ENCODE measurements around the gene SPATA2L. TPM values are rescaled to one million over a fixed set of nuclear protein-coding genes. Genes with fewer than 3 reads are reported as not detected.

Gene SPATA2L
- total RNA-seq, 2 donors from 2014 or later: 19.0 to 24.1 TPM

- TF ChIP-seq, protein P1, sequence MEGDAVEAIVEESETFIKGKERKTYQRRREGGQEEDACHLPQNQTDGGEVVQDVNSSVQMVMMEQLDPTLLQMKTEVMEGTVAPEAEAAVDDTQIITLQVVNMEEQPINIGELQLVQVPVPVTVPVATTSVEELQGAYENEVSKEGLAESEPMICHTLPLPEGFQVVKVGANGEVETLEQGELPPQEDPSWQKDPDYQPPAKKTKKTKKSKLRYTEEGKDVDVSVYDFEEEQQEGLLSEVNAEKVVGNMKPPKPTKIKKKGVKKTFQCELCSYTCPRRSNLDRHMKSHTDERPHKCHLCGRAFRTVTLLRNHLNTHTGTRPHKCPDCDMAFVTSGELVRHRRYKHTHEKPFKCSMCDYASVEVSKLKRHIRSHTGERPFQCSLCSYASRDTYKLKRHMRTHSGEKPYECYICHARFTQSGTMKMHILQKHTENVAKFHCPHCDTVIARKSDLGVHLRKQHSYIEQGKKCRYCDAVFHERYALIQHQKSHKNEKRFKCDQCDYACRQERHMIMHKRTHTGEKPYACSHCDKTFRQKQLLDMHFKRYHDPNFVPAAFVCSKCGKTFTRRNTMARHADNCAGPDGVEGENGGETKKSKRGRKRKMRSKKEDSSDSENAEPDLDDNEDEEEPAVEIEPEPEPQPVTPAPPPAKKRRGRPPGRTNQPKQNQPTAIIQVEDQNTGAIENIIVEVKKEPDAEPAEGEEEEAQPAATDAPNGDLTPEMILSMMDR (IDR thresholded peaks at IDR 0.05): no peak
- Histone ChIP-seq H3K9me3 (no peaks in the 10 kb centered on the region), H3K4me3 (no peak overlapping the region), H3K4me1 (ENCODE audit: control insufficient read depth in 1 of 2, low read depth in 2 of 2) (no peaks in the 10 kb centered on the region), H3K36me3 (peaks cover 4% of the 10 kb centered on the region), H3K27me3 (replicated peaks; ENCODE audit: insufficient read depth) (no peaks in the 10 kb centered on the region), H3K27ac (no peak overlapping the region)
- ATAC-seq (ENCODE audit: insufficient number of reproducible peaks, low FRiP score, low read depth): no peak
- DNase-seq (ENCODE audit: low spot score): no peak
Measured at GRCh38 chr16:89744813-89745212, 43.3 kb upstream of the SPATA2L start.

DNA sequence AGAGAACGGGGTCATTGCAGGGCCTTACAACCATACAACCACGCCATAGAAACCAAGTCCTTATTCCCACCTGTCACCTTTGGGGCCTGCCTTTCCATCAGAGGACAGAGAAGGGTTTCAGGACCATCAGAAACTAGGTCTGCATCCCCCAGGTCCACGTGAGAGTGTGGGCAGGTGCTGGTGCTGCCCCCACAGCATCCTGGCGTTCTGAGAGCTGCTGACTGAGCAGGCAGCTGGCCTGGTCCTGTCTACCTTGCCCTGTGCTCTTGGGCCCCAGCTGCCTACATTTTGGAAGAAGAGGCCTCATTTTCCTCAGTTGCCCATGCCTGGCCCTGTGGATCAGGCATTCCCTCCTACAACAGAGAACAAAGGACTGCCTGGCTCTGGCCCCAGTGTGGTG, 41.4 kb upstream of the SPATA2L start:
- TF ChIP-seq, protein P1 (IDR thresholded peaks at IDR 0.05): no peak
- no peaks in the 10 kb centered on the region for H3K9me3 ChIP-seq
- no peak overlapping the region for H3K27ac ChIP-seq
- ATAC-seq (ENCODE audit: insufficient number of reproducible peaks, low FRiP score, low read depth): no peak
- no peak overlapping the region for H3K4me3 ChIP-seq
- H3K4me1 ChIP-seq (ENCODE audit: control insufficient read depth in 1 of 2, low read depth in 2 of 2): no peaks in the 10 kb centered on the region
- no peaks in the 10 kb centered on the region for H3K27me3 ChIP-seq (replicated peaks; ENCODE audit: insufficient read depth)
- H3K36me3 ChIP-seq: peaks cover 18% of the 10 kb centered on the region
- no peak for DNase-seq (ENCODE audit: low spot score)

GRCh38 chr16:89741342-89742014, 40.0 kb upstream of the SPATA2L start:
- DNase-seq (ENCODE audit: low spot score): no peak
- H3K4me3 ChIP-seq: no peak overlapping the region
- no peak for ATAC-seq (ENCODE audit: insufficient number of reproducible peaks, low FRiP score, low read depth)
- no peaks in the 10 kb centered on the region for H3K4me1 ChIP-seq (ENCODE audit: control insufficient read depth in 1 of 2, low read depth in 2 of 2)
- TF ChIP-seq, protein P1 (IDR thresholded peaks at IDR 0.05): no peak
- no peaks in the 10 kb centered on the region for H3K9me3 ChIP-seq
- H3K36me3 ChIP-seq: peaks cover 32% of the 10 kb centered on the region
- H3K27me3 ChIP-seq (replicated peaks; ENCODE audit: insufficient read depth): no peaks in the 10 kb centered on the region
- H3K27ac ChIP-seq: no peak overlapping the region

GRCh38 chr16:89739383-89739782, 37.9 kb upstream of the SPATA2L start:
- H3K27ac ChIP-seq: no peak overlapping the region
- no peaks in the 10 kb centered on the region for H3K27me3 ChIP-seq (replicated peaks; ENCODE audit: insufficient read depth)
- TF ChIP-seq, protein P1 (IDR thresholded peaks at IDR 0.05): no peak
- H3K4me1 ChIP-seq (ENCODE audit: control insufficient read depth in 1 of 2, low read depth in 2 of 2): no peaks in the 10 kb centered on the region
- no peaks in the 10 kb centered on the region for H3K9me3 ChIP-seq
- peaks cover 50% of the 10 kb centered on the region for H3K36me3 ChIP-seq
- no peak overlapping the region for H3K4me3 ChIP-seq
- ATAC-seq (ENCODE audit: insufficient number of reproducible peaks, low FRiP score, low read depth) (no peak), DNase-seq (ENCODE audit: low spot score) (no peak)

DNA sequence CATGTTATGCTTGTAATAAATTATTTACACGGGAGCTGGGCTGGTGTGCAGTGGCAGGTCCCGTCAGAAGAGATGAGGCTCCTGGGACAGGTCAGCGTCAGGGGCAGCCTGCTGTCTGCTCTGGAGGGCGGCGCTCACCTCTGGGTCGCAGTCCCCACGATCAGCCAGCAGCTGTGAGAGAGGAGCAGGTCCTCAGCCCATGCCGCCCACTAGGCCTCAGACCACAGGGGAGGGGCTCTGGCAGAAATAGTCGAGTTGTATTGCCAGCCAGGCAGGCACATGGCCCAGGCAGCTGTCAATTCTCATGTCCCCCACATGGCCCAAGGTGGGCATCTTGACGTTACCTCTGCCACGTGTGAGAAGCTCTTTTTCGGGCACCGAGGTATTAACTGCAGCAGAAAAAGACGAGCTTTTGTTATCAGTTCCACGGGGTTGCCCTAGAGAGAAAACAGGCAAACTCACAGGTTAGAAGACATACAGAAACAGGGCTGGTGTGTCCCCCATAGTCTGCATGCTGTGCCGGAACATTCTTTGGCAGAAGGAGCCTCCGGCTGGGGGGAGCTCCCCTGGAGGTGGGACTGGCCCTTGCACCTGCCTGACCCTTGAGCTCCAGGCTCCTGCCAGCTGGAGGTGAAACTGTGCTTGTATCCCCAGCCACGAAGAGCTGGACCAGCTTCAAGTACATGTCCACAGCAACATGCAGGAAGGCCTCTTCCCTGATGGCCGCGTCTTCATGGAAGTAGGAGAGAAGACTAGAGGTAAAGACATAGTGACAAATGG, 37.2 kb upstream of the SPATA2L start:
- no peak for ATAC-seq (ENCODE audit: insufficient number of reproducible peaks, low FRiP score, low read depth)
- Histone ChIP-seq H3K27ac (no peak overlapping the region), H3K27me3 (replicated peaks; ENCODE audit: insufficient read depth) (no peaks in the 10 kb centered on the region), H3K4me1 (ENCODE audit: control insufficient read depth in 1 of 2, low read depth in 2 of 2) (no peaks in the 10 kb centered on the region), H3K4me3 (no peak overlapping the region), H3K36me3 (peaks cover 57% of the 10 kb centered on the region), H3K9me3 (no peaks in the 10 kb centered on the region)
- TF ChIP-seq, protein P1 (IDR thresholded peaks at IDR 0.05): no peak
- no peak for DNase-seq (ENCODE audit: low spot score)
